Peyer's patch (tissue), 4 donors: ENCODE results near the gene PGK1.

Experiments used
- POLR2A ChIP-seq, 2 donors: fragments of 450-650 bp; IDR thresholded peaks; one replicate each; pipeline ENCODE4 v1.5.1; 2017; ENCODE audit warnings: antibody characterized with exemption in 2 of 2, mild to moderate bottlenecking in 2 of 2, moderate library complexity in 2 of 2
- TF ChIP-seq, protein P1 (sequence below), 6 experiments: fragments of 450-650 bp in 4 of 6; fragments of 200-600 bp in 2 of 6; sonication (generic) in 1 of 6; IDR thresholded peaks; one replicate each; pipeline ENCODE4 v1.5.1; 2017 to 2019; ENCODE audit warnings: antibody characterized with exemption in 6 of 6, mild to moderate bottlenecking in 3 of 6, moderate library complexity in 1 of 6

DNA sequence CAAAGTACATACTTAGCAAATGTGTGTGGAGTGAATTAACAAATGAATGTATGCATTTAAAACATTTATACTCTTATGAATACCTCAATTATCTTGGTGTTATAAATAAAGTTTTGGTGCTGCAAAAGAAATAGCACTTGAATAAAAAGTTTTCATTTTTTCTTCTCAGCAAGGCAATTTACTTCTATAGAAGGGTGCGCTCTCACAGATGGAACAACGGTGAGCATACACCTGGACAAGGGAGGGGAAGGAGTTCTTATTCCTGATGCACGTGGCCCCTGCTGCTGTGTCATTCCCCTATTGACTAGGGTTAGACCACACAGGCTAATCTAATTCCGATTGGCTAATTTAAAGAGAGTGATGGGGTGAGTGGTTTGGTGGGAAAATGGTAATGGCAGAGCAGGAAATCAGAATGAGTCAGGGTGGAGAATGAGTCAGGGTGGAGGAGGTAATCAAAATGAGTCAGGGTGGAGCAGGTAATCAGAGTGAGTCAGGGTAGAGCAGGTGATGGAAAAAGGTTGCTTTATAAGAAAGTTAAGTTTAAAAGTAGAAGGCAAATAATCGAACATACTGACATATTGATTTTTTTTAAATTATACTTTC lies 28.2 kb upstream of the PGK1 start:
- TF ChIP-seq, protein P1, sequence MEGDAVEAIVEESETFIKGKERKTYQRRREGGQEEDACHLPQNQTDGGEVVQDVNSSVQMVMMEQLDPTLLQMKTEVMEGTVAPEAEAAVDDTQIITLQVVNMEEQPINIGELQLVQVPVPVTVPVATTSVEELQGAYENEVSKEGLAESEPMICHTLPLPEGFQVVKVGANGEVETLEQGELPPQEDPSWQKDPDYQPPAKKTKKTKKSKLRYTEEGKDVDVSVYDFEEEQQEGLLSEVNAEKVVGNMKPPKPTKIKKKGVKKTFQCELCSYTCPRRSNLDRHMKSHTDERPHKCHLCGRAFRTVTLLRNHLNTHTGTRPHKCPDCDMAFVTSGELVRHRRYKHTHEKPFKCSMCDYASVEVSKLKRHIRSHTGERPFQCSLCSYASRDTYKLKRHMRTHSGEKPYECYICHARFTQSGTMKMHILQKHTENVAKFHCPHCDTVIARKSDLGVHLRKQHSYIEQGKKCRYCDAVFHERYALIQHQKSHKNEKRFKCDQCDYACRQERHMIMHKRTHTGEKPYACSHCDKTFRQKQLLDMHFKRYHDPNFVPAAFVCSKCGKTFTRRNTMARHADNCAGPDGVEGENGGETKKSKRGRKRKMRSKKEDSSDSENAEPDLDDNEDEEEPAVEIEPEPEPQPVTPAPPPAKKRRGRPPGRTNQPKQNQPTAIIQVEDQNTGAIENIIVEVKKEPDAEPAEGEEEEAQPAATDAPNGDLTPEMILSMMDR (IDR thresholded peaks at IDR 0.05) = no peak
- no peak for TF ChIP-seq POLR2A (IDR thresholded peaks at IDR 0.05)
